ENCODE results near the gene ERBB4.

The ERBB4 gene

DNA sequence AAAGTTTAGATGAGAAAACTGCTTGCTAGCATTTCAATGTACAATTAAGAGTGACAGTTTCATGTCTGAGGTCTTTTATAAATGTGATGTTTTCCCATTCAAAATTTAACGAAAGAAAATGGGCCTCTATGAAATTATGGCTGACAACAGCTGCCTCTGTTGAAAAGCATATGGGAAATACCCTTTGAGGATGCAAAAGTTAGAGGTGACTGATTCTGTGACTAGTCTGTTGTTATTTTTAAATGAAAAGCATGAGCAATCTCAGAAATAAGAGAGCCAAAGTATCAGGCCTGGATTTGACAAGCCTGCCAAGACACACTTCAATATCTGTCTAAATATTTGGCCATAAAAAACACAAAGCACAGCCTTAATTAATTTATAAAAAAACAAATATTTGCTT, 580.8 kb downstream of the ERBB4 start:
- H3K9ac ChIP-seq: no peak overlapping the region; the same call in 1 of the 2 replicates

DNA sequence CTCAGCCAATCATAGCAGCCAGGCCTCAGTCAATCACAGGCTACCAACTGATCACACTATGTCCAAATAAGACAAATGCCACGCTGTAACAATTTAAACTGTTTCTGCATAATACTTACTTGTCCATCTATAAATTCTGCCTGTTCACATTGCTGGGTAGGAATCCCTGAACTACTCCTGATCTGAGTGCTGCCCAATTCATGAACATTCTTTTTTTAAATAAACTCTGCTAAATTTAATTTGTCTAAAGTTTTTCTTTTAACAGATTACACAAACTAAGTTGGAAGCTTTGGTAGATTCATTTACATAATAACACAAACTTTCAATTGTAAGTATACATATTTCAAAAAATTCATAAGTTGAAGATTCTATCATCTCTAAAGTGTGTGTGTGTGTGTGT, 583.0 kb downstream of the ERBB4 start:
- H2AFZ ChIP-seq (ENCODE audit: low read depth): no peak overlapping the region
- no peak overlapping the region for H3K27ac ChIP-seq
- no peak overlapping the region for H3K4me2 ChIP-seq
- no peak overlapping the region for H3K9ac ChIP-seq
- peaks cover 18% of the 10 kb centered on the region for H3K4me1 ChIP-seq (ENCODE audit: low read depth, poor library complexity, severe bottlenecking)
- no peaks in the 10 kb centered on the region for H3K27me3 ChIP-seq (ENCODE audit: insufficient read depth, low read depth)
- TF ChIP-seq, protein P1, sequence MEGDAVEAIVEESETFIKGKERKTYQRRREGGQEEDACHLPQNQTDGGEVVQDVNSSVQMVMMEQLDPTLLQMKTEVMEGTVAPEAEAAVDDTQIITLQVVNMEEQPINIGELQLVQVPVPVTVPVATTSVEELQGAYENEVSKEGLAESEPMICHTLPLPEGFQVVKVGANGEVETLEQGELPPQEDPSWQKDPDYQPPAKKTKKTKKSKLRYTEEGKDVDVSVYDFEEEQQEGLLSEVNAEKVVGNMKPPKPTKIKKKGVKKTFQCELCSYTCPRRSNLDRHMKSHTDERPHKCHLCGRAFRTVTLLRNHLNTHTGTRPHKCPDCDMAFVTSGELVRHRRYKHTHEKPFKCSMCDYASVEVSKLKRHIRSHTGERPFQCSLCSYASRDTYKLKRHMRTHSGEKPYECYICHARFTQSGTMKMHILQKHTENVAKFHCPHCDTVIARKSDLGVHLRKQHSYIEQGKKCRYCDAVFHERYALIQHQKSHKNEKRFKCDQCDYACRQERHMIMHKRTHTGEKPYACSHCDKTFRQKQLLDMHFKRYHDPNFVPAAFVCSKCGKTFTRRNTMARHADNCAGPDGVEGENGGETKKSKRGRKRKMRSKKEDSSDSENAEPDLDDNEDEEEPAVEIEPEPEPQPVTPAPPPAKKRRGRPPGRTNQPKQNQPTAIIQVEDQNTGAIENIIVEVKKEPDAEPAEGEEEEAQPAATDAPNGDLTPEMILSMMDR (conservative IDR thresholded peaks at IDR 0.05; ENCODE audit: low read depth, low read length): no peak
- H3K4me3 ChIP-seq (IDR thresholded peaks at IDR 0.05; ENCODE audit: insufficient read depth, low read depth, low read length): no peak overlapping the region
- H3K36me3 ChIP-seq (ENCODE audit: insufficient read depth): no peaks in the 10 kb centered on the region
- H3K79me2 ChIP-seq (ENCODE audit: insufficient read depth, low read depth): no peaks in the 10 kb centered on the region
- H4K20me1 ChIP-seq (ENCODE audit: insufficient read depth): no peaks in the 10 kb centered on the region

More for the DNA sequence above, 580.8 kb downstream of the ERBB4 start:
- no peaks in the 10 kb centered on the region for H3K27me3 ChIP-seq (ENCODE audit: insufficient read depth, low read depth)
- H3K27ac ChIP-seq: peak overlapping the region; percentile 71
- H3K4me3 ChIP-seq (IDR thresholded peaks at IDR 0.05; ENCODE audit: insufficient read depth, low read depth, low read length): no peak overlapping the region
- H3K4me2 ChIP-seq: peak overlapping the region; percentile 53
- H4K20me1 ChIP-seq (ENCODE audit: insufficient read depth): no peaks in the 10 kb centered on the region
- H3K4me1 ChIP-seq (ENCODE audit: low read depth, poor library complexity, severe bottlenecking): peaks cover 18% of the 10 kb centered on the region
- peak overlapping the region; percentile 59 for H2AFZ ChIP-seq (ENCODE audit: low read depth)
- H3K79me2 ChIP-seq (ENCODE audit: insufficient read depth, low read depth): no peaks in the 10 kb centered on the region
- no peaks in the 10 kb centered on the region for H3K36me3 ChIP-seq (ENCODE audit: insufficient read depth)
- TF ChIP-seq, protein P1 (conservative IDR thresholded peaks at IDR 0.05; ENCODE audit: low read depth, low read length): no peak

DNA sequence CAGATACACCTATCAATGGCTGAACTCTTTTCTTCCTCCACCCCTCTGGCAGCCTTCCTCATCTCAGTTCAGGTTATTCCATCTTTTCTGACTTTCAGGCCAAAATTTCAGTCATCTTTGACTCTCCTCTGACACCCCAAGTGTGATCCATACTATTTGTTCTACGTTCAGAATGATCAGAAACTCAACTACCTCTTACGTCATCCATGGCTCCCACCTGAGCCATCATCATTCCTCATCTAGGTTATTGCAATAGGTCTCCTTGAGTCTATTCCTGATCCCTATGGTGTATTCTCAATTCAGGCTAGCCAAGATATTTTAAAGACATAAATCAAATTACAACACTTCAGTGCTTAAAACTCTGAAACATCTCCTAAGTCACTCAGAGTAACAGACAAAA, 589.7 kb downstream of the ERBB4 start:
- no peak overlapping the region for H3K4me3 ChIP-seq (IDR thresholded peaks at IDR 0.05; ENCODE audit: insufficient read depth, low read depth, low read length)
- no peaks in the 10 kb centered on the region for H3K79me2 ChIP-seq (ENCODE audit: insufficient read depth, low read depth)
- H2AFZ ChIP-seq (ENCODE audit: low read depth): no peak overlapping the region
- no peaks in the 10 kb centered on the region for H4K20me1 ChIP-seq (ENCODE audit: insufficient read depth)
- TF ChIP-seq, protein P1 (conservative IDR thresholded peaks at IDR 0.05; ENCODE audit: low read depth, low read length): no peak
- H3K27me3 ChIP-seq (ENCODE audit: insufficient read depth, low read depth): no peaks in the 10 kb centered on the region
- H3K27ac ChIP-seq: no peak overlapping the region
- no peaks in the 10 kb centered on the region for H3K36me3 ChIP-seq (ENCODE audit: insufficient read depth)
- H3K9ac ChIP-seq: no peak overlapping the region
- H3K4me1 ChIP-seq (ENCODE audit: low read depth, poor library complexity, severe bottlenecking): peaks cover 40% of the 10 kb centered on the region
- H3K4me2 ChIP-seq: no peak overlapping the region

DNA sequence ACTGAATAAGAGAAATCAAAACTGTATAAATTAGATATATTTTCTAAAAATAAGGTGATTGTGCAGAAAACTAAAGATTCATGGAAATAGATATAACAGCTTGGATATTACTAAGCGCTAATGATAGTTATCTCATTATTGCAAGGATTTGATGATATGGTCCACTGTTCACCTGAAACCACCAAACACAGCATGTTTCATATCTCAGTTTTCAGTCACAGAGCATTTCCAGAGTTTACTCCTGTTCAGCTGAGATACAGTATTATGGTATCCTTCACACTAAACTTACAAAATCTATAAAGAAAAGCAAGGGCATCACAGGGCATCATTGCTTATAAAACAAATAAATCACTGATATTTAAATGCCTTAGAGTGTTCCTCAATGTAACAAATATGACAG, 591.6 kb downstream of the ERBB4 start:
- H3K9ac ChIP-seq: no peak overlapping the region
- no peaks in the 10 kb centered on the region for H3K36me3 ChIP-seq (ENCODE audit: insufficient read depth)
- H3K27ac ChIP-seq: peak overlapping the region; percentile 27; the same call in 1 of the 2 replicates
- TF ChIP-seq, protein P1 (conservative IDR thresholded peaks at IDR 0.05; ENCODE audit: low read depth, low read length): no peak
- no peak overlapping the region for H2AFZ ChIP-seq (ENCODE audit: low read depth)
- H4K20me1 ChIP-seq (ENCODE audit: insufficient read depth): no peaks in the 10 kb centered on the region
- no peak overlapping the region for H3K4me3 ChIP-seq (IDR thresholded peaks at IDR 0.05; ENCODE audit: insufficient read depth, low read depth, low read length)
- H3K79me2 ChIP-seq (ENCODE audit: insufficient read depth, low read depth): no peaks in the 10 kb centered on the region
- peaks cover 43% of the 10 kb centered on the region for H3K4me1 ChIP-seq (ENCODE audit: low read depth, poor library complexity, severe bottlenecking)
- peak overlapping the region; percentile 85 for H3K4me2 ChIP-seq
- no peaks in the 10 kb centered on the region for H3K27me3 ChIP-seq (ENCODE audit: insufficient read depth, low read depth)

Data from KMS-11 (cell line).